ENCODE measurements around the gene HABP4. TPM values are rescaled to one million over a fixed set of nuclear protein-coding genes. Genes with fewer than 3 reads are reported as not detected.

The HABP4 gene
- total RNA-seq, 4 donors from 2014 or later = 0.80 to 12.4 (median 2.7) TPM

- H3K27ac ChIP-seq = peak overlapping the region; percentile 27 to 87 (median 69)
- no peak for DNase-seq
- no peaks in the 10 kb centered on the region for H3K9me3 ChIP-seq
- peaks cover 0 to 56% (median 0%) of the 10 kb centered on the region in 3 donors for H3K36me3 ChIP-seq
- 50 to 59% methylated on average over 1 of the region's 1 CpG for WGBS, 2 donors
- intact Hi-C loops (cut with DNase I) = no loop called here
- H3K27me3 ChIP-seq = no peaks in the 10 kb centered on the region
- peaks cover 0 to 33% (median 28%) of the 10 kb centered on the region in 3 donors for H3K4me1 ChIP-seq
- H3K4me3 ChIP-seq = no peak overlapping the region
- TF ChIP-seq POLR2A (IDR thresholded peaks at IDR 0.05) (no peak), CTCF (IDR thresholded peaks at IDR 0.05) (no peak)
These were observed 37.0 kb downstream of the HABP4 start for GRCh38 chr9:96487029-96487396.

- Histone ChIP-seq H3K4me1 (peaks cover 0 to 36% (median 28%) of the 10 kb centered on the region in 3 donors), H3K27me3 (no peaks in the 10 kb centered on the region), H3K27ac (peak overlapping the region in 3 of 4 donors; percentile 38 to 73 (median 53)), H3K4me3 (no peak overlapping the region), H3K36me3 (peaks cover 0 to 61% (median 0%) of the 10 kb centered on the region in 3 donors), H3K9me3 (no peaks in the 10 kb centered on the region)
- intact Hi-C loops (cut with DNase I) = no loop called here
- no peak for DNase-seq
- TF ChIP-seq CTCF (IDR thresholded peaks at IDR 0.05) (no peak), POLR2A (IDR thresholded peaks at IDR 0.05) (no peak)
- WGBS, 2 donors = 51 to 73% methylated on average over 10 of the region's 10 CpGs
These were observed 38.0 kb downstream of the HABP4 start for GRCh38 chr9:96487949-96488348.

GRCh38 chr9:96489482-96489979, 39.6 kb downstream of the HABP4 start:
- no peak for TF ChIP-seq CTCF (IDR thresholded peaks at IDR 0.05)
- TF ChIP-seq POLR2A (IDR thresholded peaks at IDR 0.05) = no peak
- no peak overlapping the region for H3K27ac ChIP-seq
- peaks cover 0 to 36% (median 24%) of the 10 kb centered on the region in 3 donors for H3K4me1 ChIP-seq
- intact Hi-C loops (cut with DNase I) = no loop called here
- no peaks in the 10 kb centered on the region for H3K27me3 ChIP-seq
- no peak overlapping the region for H3K4me3 ChIP-seq
- peaks cover 0 to 62% (median 0%) of the 10 kb centered on the region in 3 donors for H3K36me3 ChIP-seq
- no peak for DNase-seq
- H3K9me3 ChIP-seq = no peaks in the 10 kb centered on the region
- WGBS, 2 donors = 84 to 88% methylated on average over 3 to 4 of the region's 12 CpGs

- DNase-seq = no peak
- Histone ChIP-seq H3K4me3 (no peak overlapping the region), H3K27me3 (no peaks in the 10 kb centered on the region), H3K27ac (no peak overlapping the region), H3K4me1 (peaks cover 0 to 34% (median 22%) of the 10 kb centered on the region in 3 donors), H3K36me3 (peaks cover 0 to 51% (median 0%) of the 10 kb centered on the region in 3 donors), H3K9me3 (no peaks in the 10 kb centered on the region)
- intact Hi-C loops (cut with DNase I) = no loop called here
- no peak for TF ChIP-seq POLR2A (IDR thresholded peaks at IDR 0.05)
- TF ChIP-seq CTCF (IDR thresholded peaks at IDR 0.05) = no peak
- 82 to 90% methylated on average over 8 to 10 of the region's 10 CpGs for WGBS, 2 donors
These were observed 40.6 kb downstream of the HABP4 start for GRCh38 chr9:96490534-96491078.

- no peaks in the 10 kb centered on the region for H3K27me3 ChIP-seq
- no peak for DNase-seq
These were observed 41.3 kb downstream of the HABP4 start for GRCh38 chr9:96491079-96491879.

More at GRCh38 chr9:96491079-96491879, 41.3 kb downstream of the HABP4 start:
- Histone ChIP-seq H3K4me1 (peaks cover 0 to 27% (median 15%) of the 10 kb centered on the region in 3 donors), H3K9me3 (no peaks in the 10 kb centered on the region), H3K4me3 (no peak overlapping the region), H3K27ac (peak overlapping the region in 1 of 4 donors; percentile 21), H3K36me3 (peaks cover 0 to 54% (median 0%) of the 10 kb centered on the region in 3 donors)
- TF ChIP-seq CTCF (IDR thresholded peaks at IDR 0.05) (no peak), POLR2A (IDR thresholded peaks at IDR 0.05) (no peak)
- intact Hi-C loops (cut with DNase I) = no loop called here
- WGBS, 2 donors = 73 to 80% methylated on average over 6 to 7 of the region's 10 CpGs

All from esophagus squamous epithelium (tissue), 5 donors.